GF-D8 (cell line): ENCODE results near the gene YKT6.
"Not testable (repeated sequence)": the region's sequence is repeated elsewhere in the genome, so short reads cannot be mapped to it uniquely, and the experiment has no call there.

ENCODE experiments used
- DNase-seq: peaks from one replicate; lab custom pipeline; 2025; lab: John Stamatoyannopoulos, UW

Gene YKT6

DNA sequence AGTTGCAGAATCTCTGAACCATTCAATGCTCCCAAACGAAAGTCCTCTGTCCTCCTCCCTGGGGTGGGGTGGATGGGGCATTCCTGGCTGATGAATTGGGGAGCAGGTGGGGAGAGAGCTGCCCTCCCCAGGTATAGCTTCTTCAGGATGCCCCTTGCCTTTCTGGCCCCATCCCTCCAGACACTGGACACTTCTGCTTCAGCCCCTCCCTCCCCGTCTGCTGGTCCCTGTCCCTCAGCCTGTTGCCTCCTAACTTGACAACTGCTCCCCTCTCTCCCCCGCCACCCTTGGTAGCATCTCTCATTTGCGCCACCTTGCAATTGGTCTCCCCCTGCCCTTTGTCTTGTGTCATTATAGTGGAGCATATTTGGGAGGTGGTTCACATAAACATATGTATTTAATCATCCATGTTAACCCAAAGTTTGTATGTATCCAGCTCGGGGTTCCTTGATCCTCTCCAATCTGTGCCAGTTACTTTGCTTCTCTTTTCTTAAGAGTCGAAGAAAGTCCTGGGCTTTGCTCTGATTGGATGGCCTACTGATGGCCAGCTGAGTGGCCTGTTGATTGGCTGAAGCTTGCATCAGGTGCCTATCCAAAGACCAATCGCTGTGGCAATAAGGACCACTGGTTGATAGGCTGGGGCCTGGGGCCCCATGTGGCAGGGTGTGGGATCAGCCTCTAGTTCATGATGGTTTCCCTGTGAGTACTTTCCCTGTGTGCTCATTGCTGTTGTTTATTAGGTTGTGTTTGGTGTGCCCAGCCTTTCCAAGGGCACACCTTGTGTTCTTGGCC is 7.6 kb upstream of the YKT6 start:
- no peak for DNase-seq

DNA sequence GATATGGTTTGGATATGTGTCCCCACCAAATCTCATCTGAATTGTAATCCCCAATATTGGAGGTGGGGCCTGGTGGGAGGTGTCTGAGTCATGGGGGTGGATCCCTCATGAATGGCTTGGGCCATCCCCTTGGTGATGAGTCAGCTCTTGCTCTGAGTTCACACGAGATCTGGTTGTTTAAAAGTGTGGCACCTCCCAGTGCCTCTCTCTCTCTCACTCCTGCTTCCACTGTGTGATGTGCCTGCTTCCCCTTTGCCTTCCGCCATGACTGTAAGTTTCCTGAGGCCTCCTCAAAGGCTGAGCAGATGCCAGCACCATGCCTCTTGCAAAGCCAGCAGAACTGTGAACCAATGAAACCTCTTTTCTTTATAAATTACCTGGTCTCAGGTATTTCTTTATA is 6.7 kb upstream of the YKT6 start:
- no peak for DNase-seq

DNA sequence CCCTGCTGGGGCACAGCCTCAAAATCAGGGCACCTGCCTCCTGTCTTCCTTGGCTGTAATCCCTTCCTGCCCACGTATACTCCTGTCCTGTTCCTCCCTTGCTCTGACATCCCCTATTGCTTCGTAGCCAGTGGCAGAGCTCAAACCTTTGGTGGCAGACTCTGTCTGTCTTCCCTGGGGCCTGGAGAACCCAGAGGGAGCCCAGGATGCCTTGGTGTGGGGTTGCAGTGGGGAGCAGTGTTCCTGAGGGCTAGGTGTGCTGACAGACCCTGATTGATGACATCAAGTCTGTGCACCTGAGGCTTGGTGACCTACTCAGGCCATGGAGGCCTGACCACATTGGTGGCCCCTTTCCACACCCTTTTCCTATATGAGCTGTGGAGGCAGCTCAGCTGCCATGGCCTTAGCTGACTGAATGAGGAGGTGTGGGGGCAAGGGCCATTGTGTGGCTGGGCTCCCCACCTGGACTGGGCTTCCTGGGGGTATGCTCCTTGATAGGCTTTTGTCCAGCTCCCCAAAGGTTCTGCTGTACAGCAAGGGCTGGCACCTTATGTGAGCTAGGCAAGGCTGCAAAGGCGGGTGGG is 6.1 kb upstream of the YKT6 start:
- no peak for DNase-seq

DNA sequence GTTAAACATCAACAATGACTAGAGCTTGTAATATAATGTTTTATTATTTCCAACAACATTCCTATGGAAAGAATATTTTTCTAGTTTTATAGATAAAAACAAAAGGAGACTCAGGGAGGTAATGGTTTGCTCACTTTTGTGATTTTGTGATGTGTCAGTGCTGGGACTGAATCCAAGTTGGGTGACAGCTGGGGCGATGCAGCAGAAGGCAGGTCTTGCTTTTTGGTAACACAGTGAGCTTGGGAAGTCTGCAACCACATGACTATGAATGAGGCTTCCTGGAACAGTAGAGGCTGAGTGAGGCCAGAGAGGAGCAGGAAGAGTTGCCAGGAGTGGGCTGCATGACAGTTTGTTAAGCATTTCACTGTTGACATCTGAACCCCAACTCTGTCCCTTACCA is 4.9 kb upstream of the YKT6 start:
- DNase-seq = no peak

DNA sequence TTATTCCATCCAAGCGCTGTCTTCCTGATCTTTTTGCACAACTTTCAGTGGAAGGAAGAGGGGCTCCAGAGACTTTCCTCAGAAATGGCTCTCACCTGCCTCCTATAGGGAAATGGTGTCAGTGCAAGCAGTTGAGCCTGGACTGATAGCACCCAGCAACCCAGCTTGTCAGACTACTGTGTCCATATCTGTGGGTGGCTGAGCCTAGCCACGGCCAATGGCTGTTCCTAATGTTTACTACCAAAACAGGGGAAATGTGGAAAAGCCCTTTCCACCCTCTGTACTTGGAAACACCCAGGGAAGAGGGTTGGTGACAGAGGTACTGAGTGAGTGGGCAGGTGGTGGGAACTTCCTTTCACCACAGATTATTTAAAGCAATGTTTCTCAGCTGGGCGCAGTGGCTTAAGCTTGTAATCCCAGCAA is 4.3 kb upstream of the YKT6 start:
- peak; percentile 11 for DNase-seq

DNA sequence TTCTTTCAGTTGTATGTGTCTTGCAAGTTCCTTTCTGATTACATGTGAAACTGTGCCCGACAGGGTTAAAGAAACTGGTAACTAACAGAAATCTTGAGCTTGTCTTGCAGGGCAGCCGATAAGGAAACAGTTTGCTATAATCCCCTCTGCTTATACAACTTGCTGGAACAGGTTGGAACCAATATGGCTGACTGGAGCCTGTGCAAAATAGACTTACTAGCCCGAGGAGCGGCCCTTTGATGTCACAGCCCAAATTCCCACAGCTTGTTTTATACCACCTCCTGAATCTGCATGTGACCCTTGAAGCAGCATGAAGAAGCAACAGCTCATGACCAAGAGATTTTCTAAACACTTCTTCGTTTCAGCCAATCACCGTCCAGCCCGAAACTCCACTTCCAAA is 3.3 kb upstream of the YKT6 start:
- DNase-seq = no peak

DNA sequence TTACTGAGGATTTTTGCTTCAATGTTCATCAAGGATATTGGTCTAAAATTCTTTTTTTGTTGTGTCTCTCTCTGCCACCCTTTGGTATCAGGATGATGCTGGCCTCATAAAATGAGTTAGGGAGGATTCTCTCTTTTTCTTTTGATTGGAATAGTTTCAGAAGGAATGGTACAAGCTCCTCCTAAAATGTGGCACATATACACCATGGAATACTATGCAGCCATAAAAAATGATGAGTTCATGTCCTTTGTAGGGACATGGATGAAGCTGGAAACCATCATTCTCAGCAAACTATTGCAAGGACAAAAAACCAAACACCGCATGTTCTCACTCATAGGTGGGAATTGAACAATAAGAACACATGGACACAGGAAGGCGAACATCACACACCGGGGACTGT is 615 bp upstream of the YKT6 start:
- not testable (repeated sequence) for DNase-seq

DNA sequence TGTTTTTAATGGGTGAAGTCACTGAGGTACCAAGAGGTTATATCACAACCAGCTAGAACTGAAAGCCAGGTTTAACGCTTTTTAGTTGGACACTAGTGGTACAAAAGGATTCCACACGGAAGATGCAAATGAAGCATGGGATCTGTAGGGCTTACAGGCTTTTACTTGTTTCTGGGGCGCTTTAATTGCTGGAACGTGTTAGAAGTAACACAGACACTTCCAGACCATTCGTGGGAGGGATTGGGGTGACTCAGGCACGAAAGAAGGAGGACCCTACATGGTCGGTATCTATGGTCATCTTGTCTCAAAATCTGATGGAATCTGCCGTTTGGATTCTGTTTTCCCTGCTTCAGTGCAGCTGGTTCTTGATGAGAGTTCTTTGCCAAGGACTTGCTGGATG is 1.0 kb downstream of the YKT6 start:
- DNase-seq = no peak

DNA sequence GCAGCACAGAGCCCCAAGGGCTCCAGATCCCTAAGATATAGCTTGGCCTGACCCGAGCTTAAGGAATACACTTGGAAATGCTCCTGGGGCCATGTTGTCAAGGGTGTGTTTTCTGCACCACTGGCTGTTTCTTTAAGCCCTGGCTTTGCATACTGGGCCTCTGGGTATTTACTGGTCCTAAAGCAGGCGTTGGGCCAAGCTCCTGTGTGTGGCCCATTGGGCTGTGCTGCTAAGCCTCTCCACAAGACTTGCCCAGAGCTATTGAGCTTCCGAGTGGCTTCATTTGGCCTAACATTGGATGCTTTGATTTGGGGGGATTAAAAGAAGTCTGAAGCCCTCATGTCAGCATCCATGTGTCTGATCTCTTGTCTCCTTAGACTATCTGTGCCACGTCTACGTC is 5.2 kb downstream of the YKT6 start:
- DNase-seq = no peak

DNA sequence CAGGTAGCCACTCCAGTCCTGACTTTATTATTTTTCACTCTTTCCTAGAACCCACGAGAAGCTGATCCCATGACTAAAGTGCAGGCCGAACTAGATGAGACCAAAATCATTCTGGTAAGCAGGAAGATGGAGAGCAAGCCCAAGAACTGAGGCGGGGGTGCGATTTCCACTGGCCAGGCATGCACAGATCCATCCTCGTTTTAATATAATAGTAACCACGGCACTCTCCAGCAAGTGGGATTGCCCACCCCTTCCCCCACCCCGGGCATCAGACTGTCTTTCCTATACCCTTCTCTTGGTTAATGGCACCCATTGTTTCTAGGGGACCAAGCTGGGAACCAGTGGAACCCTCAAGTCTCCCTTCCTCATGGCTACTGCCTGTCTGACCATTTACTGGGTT is 7.3 kb downstream of the YKT6 start:
- no peak for DNase-seq

DNA sequence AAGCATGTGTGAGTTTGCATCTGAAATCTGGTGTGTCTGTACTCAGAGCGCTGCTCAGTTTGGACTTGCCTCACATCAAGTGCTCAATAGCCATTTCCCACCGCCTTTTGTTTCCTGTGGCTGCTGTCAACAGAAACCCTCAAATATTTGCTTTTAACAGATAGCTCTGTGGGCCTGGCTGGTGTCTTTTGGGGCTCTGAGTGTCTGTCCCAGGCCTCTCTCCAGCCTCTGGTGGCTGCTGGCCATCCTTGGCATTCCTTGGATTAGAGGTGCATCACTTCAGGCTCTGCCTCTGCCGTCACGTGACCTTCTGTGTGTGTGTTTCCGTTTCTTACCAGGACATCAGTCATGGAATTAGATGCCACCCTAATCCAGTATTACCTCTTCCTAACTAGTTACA is 9.3 kb downstream of the YKT6 start:
- no peak for DNase-seq

DNA sequence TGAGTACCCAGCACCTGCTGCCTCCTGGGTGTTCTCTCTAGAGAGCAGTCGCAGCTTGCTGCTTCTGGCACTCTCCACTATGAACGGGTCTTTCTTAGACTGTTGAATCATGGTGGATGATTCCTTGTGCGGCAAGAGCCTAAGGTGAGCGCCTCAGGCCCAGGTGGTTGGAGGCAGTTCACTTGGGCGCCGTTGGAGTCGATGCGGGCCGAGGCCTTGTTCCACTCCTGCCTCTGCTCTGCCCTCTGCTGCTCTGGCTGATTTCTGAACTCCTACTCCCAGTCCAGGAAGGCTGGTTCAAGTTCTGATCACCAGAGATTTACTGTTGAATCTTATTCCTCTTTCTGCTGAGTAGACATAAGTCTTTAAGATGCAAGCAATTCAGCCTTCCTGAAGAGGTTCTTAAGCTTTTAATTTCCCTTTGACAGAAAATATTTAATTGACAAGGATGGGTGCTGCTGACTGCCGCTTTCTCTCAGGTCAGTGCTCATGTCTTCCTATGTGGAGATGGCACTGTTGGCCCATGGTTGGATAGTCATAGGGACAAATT is 10.4 kb downstream of the YKT6 start:
- DNase-seq = no peak

DNA sequence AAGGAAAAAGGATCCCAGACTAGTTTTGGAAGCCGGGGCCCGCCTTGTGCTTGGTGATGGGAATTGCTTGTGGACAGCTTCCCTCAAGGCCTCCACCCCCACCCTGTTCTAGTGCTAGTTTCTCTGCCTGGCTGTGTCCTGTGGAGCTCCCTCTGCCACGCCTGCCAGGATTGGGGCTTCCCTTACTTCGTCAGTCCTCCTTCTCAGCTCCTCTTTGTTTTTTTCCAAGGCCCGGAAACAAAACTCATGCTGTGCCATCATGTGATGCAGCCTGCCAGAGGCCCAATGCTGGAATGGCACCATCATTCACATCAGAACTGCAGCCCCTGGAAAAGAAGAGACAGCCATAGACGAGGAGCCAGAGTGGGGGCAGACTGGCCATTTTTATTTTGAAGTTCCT is 11.2 kb downstream of the YKT6 start:
- DNase-seq = no peak

DNA sequence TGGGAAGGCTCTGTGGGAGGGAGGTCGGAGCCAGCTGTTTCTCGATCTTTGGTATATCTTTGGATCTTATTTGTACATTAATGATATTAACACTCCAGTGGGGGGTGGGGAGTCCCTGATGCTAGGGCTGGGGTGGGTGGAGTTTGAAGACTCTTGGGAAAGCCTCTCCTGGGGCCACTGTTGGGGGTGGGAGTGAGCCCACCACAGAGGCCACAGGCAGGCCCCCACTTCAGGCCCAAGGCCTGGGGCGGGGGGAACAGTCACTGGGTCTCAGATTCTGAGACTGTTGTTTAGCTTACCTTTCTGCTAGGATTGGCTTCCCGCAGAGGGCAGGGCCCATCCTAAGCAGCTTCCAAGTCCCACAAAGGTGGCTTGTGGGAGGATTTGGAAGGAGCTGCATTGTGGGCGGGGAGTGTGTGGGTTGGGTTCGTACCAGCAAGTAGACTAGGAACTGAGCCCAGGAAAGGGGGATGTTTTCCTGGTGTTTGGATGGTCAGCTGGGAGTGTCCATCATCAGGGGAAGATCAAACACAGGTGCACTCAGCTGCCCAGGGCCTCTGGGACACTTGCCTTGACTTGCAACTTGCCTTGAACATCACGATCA is 11.9 kb downstream of the YKT6 start:
- no peak for DNase-seq

DNA sequence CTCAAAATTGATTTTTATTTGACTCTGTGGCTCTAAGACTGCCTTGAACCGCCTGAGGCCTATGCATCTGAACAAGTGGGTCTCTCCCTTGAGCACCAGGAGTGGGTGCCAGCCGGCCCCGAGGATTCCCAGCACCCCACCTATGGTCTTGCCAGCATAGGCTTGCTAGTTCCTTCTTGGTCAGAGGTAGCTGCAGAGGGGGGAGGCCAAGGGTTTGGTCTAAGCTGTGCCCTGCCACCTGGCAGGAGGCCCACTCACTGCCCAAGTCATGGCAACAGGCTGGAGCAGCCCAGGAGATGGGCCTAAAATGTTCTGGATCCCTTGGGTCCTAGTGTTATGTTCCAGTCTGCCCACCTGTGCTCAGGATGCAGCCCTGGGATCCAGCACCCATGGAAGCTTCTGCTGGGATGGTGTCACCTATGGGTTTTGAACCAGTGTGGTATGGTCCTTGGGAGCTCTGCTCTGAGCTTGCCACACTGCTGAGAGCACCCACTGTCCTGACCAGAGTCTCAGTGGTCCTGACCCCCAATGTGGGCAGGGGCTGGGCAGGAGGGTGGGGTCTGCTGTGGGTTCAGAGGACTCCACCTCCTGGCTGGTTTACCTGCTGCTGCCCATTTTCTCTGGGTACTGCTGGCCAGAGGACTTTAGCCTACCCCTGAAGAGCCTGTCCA is 12.6 kb downstream of the YKT6 start:
- no peak for DNase-seq

DNA sequence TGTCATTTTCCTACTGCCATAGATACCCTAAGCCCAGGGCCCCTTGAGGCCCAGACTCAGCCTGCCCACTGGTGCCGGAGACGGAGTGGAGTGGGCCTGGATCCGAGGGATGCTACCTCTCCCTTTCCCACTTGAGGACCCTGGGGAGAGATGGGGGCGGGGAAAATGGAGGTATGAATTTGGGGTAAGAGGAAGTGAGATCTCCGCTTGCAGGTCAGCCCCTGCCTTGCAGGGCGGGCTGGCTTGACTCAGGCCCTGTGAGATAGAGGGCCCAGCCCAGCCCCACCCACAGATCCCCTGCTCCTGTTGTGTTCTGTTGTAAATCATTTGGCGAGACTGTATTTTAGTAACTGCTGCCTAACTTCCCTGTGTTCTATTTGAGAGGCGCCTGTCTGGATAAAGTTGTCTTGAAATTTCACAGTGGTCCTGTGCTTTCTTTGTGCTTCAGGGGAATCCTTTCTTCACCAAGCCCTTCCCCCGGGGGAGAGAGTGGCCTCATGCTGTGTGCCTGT is 13.2 kb downstream of the YKT6 start:
- DNase-seq = no peak

DNA sequence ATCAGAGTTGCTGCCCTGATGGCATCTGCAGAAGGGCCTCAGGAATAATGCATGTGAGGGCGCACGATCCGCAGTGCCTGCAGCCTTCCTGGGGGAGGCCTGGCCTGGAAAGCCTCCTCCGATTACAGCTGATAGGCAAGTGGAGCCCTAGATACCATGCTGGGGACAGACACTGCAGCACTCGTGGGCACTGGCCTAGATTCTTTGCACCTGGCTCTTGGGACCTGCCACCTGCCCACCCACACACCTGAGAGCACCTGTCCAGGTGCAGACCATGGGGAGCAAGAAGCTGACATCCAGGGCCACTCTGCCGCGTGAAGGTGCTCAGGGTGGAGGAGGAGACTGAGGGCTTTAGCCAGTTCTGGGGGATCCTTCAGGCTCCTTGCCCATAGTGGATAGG is 14.8 kb downstream of the YKT6 start:
- DNase-seq = no peak

DNA sequence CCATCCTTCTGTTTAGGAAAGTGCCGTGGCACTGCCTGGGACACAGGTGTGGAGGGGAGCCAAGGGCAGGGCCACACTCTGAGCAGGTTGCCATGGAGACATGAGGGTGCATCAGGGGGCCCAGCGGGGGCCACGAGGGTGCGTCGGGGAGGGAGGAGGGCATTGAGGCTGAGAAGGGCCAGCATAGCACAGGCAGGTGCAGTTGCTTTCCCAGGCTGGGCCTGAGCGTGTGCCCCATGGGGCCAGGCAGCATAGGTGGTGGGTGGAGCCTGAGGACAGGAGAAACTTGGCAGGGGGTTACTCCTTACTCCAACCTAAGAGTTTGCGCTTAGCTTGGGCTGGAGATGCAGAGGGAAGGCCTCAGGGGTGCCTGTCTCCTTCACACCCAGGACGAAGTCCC is 15.2 kb downstream of the YKT6 start:
- no peak for DNase-seq

DNA sequence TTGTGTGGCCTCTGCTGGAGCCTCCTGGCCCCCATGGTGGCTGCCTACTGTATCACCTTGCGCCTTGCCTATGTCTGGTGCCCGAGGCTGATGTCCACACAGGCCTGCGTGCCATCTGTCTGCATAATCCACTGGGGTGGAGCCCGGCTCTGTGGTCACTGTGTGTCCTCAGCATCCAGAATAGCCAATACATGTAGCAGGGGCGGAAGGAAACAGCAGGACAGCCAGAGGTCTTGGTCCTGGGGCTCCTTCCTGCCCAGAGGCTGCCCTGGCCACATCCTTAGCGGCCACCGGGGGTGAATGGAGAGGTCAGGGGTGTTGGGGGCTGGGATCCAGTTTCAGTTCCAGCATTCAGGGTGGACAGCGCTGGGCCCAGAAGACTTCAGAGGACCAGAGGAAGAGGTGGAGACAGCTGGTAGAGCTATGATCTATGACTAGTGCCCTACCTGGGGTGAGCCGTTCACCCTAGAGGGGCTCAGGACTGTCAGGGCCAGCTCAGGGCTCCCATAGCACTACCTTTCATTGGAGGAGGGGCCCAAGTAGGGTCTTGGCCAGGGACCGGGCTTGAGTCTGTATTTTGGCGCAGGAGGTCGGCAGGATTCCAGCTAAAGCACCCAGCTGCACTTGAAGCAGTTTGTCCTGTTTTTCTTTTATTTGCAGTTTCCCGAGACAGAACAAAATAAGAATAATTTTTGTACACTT is 15.9 kb downstream of the YKT6 start:
- DNase-seq = no peak

DNA sequence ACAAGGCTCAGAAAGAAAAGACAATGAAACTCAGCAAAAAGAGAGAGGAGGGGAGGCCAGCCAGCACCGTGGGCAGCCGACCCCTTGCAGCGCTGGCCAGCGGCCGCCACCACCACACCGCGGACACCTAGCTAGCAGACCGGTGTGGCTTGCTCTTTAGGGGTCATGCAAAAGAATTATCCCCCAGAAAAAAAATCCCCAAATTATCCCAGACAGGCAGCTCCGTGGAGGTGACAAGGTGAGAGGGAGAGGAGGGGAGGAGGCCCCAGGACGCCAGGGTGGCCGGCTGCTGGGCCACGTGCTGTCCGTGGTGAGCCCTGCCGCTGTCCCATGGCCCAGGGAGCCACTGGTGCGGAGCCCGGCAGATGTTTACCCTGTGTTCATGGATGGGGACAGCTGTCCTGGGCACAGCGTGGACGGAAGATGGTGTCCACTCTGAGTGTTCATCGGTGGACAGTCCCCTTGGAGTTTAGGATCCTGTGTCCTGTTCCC is 16.5 kb downstream of the YKT6 start:
- no peak for DNase-seq

DNA sequence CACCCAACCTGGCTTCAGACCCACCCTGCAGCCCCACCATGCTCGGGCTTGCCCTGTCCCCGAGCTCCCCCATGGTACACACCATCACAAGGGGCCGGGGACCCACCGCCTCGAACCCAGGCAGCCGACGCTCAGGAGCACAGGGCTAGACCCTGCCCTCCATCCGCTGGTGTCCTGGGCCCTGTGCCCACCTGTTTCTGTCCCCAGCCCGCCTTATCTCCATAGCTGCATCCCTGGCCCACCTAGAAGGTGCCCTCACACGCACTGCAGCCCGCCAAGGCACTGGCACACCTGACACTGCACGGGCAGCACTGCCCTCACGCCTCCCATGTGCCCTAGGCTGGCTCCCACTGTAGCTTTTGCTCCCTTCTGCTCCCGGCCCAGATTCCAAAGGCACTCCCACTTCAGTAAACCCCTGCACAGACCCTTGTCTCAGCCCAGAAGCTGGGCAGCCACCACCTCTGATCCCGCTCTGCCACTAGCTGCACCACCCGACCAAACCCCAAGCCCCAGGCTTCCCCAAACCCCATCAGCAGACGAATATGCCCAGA is 17.1 kb downstream of the YKT6 start:
- no peak for DNase-seq
